Duodenal mucosa (tissue), 2 donors: Measurements from ENCODE around the gene CYBRD1.
"Not testable (repeated sequence)": the region's sequence is repeated elsewhere in the genome, so short reads cannot be mapped to it uniquely, and the experiment has no call there.

Experiments
- H3K27ac ChIP-seq: one replicate; pipeline ENCODE4 v1.7.0; 2013; ENCODE audit warnings: low read depth, low read length
- H3K27me3 ChIP-seq, 2 donors: one replicate each; pipeline ENCODE4 v1.7.0; 2013; ENCODE audit warnings: low read length in 2 of 2, control low read depth in 1 of 2; ENCODE audit not compliant: insufficient read depth in 2 of 2, control insufficient read depth in 1 of 2
- H3K36me3 ChIP-seq, 2 donors: one replicate each; pipeline ENCODE4 v1.7.0; 2013; ENCODE audit warnings: low read length in 2 of 2, control low read depth in 1 of 2; ENCODE audit not compliant: insufficient read depth in 2 of 2, control insufficient read depth in 1 of 2
- H3K4me1 ChIP-seq, 2 donors: one replicate each; pipeline ENCODE4 v1.7.0; 2013; ENCODE audit warnings: low read length in 2 of 2, control low read depth in 1 of 2; ENCODE audit not compliant: insufficient read depth in 2 of 2, control insufficient read depth in 1 of 2
- H3K4me3 ChIP-seq, 2 donors: one replicate each; pipeline ENCODE4 v1.7.0; 2013; ENCODE audit warnings: low read length in 2 of 2, low read depth in 1 of 2
- H3K9ac ChIP-seq, 2 donors: one replicate each; pipeline ENCODE4 v1.7.0; 2013; ENCODE audit warnings: low read length in 2 of 2, low read depth in 1 of 2
- H3K9me3 ChIP-seq, 2 donors: one replicate each; pipeline ENCODE4 v1.7.0; 2013; ENCODE audit warnings: low read length in 2 of 2, control low read depth in 1 of 2; ENCODE audit not compliant: control insufficient read depth in 1 of 2

The CYBRD1 gene

DNA sequence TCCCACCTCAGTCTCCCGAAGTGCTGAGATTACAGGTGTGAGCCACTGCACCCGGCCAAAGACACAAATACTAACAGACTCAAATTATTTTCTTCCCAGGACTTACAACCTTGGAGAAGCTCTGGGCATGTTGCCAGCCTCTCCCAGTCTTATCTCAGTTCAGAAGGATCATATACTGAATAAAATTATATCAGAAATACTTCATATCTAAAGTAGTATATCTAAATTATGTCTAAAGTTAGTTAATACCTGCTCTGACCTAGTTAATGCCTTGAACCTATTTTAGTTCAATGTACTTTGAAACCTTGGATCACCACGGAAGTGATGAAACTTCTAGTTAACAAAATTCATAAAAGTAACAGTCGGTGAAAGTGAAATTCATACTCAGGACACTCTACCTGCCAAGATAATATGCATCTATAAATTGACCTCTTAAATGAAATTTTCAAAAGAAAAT is 34.4 kb upstream of the CYBRD1 start:
- peaks cover 0 to 5% of the 10 kb centered on the region in 2 donors for H3K36me3 ChIP-seq
- no peaks in the 10 kb centered on the region for H3K9me3 ChIP-seq
- H3K4me1 ChIP-seq = peaks cover 6 to 28% of the 10 kb centered on the region in 2 donors
- no peaks in the 10 kb centered on the region for H3K27me3 ChIP-seq
- H3K27ac ChIP-seq = no peak overlapping the region
- H3K4me3 ChIP-seq = peak overlapping the region in 1 of 2 donors; percentile 9
- H3K9ac ChIP-seq = no peak overlapping the region

- Histone ChIP-seq H3K9me3 (no peaks in the 10 kb centered on the region), H3K4me3 (no peak overlapping the region), H3K27ac (no peak overlapping the region), H3K9ac (no peak overlapping the region), H3K4me1 (peaks cover 6 to 27% of the 10 kb centered on the region in 2 donors), H3K36me3 (no peaks in the 10 kb centered on the region), H3K27me3 (no peaks in the 10 kb centered on the region)
Measured at GRCh38 chr2:171490577-171490976, 31.7 kb upstream of the CYBRD1 start.

GRCh38 chr2:171491292-171491691 is 31.0 kb upstream of the CYBRD1 start:
- H3K27ac ChIP-seq = no peak overlapping the region
- H3K4me1 ChIP-seq = peaks cover 6 to 27% of the 10 kb centered on the region in 2 donors
- no peaks in the 10 kb centered on the region for H3K9me3 ChIP-seq
- no peaks in the 10 kb centered on the region for H3K36me3 ChIP-seq
- H3K9ac ChIP-seq = peak overlapping the region in 1 of 2 donors; percentile 32
- H3K27me3 ChIP-seq = no peaks in the 10 kb centered on the region
- no peak overlapping the region for H3K4me3 ChIP-seq

DNA sequence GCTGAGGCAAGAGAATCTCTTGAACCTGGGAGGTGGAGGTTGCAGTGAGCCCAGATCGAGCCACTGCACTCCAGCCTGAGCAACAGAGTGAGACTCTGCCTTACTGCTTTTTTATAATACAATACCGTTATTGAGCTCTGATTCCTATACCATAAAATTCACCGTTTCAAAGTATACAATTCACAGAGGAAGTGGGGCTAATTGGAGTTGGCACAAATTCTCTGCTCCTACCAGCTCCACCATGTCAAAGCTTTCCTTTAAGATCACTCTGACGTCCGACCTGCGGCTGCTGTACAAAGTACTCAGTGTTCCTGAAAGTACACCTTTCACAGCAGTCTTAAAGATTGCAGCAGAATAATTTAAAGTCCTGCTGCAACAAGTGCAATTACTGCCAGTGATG is 29.6 kb upstream of the CYBRD1 start:
- H3K27ac ChIP-seq = no peak overlapping the region
- peaks cover 6 to 27% of the 10 kb centered on the region in 2 donors for H3K4me1 ChIP-seq

GRCh38 chr2:171497664-171498063 is 24.6 kb upstream of the CYBRD1 start:
- not testable (repeated sequence) for H3K36me3 ChIP-seq, H3K9me3 ChIP-seq, H3K27ac ChIP-seq, H3K4me3 ChIP-seq, H3K9ac ChIP-seq, H3K27me3 ChIP-seq, H3K4me1 ChIP-seq

More for the DNA sequence above, 29.6 kb upstream of the CYBRD1 start:
- no peaks in the 10 kb centered on the region for H3K27me3 ChIP-seq
- no peaks in the 10 kb centered on the region for H3K36me3 ChIP-seq
- no peak overlapping the region for H3K9ac ChIP-seq
- H3K4me3 ChIP-seq = no peak overlapping the region
- peaks cover 0 to 3% of the 10 kb centered on the region in 2 donors for H3K9me3 ChIP-seq

DNA sequence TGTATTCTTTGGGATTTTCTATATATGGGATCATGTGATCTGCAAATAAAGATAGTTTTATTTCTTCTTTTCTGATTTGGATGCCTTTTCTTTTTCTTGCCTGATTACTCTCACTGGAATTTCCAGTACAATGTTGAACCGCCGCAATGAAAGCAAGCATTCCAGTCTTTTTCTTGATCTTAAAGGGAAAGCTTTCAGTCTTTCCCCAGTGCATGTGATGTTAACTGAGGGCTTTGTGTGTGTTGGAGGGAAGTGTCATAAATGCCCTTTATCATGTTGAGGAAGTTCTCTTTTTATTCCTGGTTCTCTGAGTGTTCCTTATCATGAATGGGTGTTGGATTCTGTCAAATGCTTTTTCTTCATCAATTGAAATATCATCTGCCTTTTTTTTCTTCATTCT is 16.9 kb upstream of the CYBRD1 start:
- Histone ChIP-seq H3K4me1 (peaks cover 23 to 24% of the 10 kb centered on the region in 2 donors), H3K9ac (no peak overlapping the region), H3K27ac (no peak overlapping the region), H3K36me3 (no peaks in the 10 kb centered on the region), H3K27me3 (no peaks in the 10 kb centered on the region), H3K9me3 (peaks cover 0 to 3% of the 10 kb centered on the region in 2 donors), H3K4me3 (no peak overlapping the region)

GRCh38 chr2:171509945-171510731 is 12.1 kb upstream of the CYBRD1 start:
- Histone ChIP-seq H3K27ac (no peak overlapping the region), H3K4me1 (peaks cover 30 to 40% of the 10 kb centered on the region in 2 donors), H3K4me3 (peak overlapping the region in 1 of 2 donors; percentile 0), H3K9ac (no peak overlapping the region), H3K36me3 (no peaks in the 10 kb centered on the region), H3K9me3 (no peaks in the 10 kb centered on the region), H3K27me3 (no peaks in the 10 kb centered on the region)

DNA sequence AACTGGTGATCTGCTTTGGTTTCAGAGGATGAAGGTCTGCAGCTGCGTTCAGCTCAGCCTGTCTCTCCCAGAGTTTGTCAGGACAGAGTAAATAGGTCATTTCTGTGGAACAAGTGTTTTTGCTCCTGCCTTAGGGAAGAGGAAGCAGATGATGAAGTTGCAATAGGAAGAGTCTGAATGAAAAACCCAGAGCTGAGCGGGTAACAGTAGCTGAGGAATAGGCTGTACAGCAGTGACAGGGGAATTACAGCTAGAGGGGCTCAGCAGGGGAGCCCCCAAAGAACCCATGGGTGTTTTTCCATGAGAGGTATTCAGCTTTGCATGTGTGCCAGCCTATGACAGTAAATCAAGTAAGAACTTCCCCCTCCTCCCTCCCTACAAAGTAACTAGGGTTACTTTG is 10.3 kb upstream of the CYBRD1 start:
- Histone ChIP-seq H3K36me3 (no peaks in the 10 kb centered on the region), H3K27ac (no peak overlapping the region), H3K4me3 (no peak overlapping the region), H3K9me3 (no peaks in the 10 kb centered on the region), H3K27me3 (no peaks in the 10 kb centered on the region), H3K4me1 (peaks cover 30 to 40% of the 10 kb centered on the region in 2 donors), H3K9ac (no peak overlapping the region)

- H3K9ac ChIP-seq = no peak overlapping the region
- H3K4me3 ChIP-seq = no peak overlapping the region
- no peak overlapping the region for H3K27ac ChIP-seq
- H3K9me3 ChIP-seq = no peaks in the 10 kb centered on the region
- no peaks in the 10 kb centered on the region for H3K27me3 ChIP-seq
- no peaks in the 10 kb centered on the region for H3K36me3 ChIP-seq
- H3K4me1 ChIP-seq = peaks cover 24 to 34% of the 10 kb centered on the region in 2 donors
Measured at GRCh38 chr2:171512683-171513195, 9.5 kb upstream of the CYBRD1 start.

DNA sequence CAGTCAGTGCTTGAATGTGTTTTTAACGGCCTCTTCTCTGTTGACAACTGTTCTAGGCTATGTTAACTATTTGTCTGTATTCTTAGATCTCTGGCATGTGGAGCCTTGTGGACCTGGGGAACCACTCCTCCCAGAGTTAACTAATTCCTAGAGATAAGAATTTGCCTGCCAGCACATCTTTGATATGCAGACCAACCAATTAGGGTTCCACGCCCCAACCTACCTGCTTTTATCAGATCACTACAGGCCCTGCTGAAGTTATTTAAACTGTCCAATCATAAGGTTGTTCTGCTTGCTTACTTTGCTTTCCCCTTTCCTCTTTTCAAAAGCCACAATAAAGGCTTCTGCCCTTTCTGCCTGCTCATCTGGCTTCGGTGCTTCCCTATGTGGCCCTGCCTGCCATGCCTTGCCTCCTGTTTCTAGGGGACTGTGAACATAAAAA is 8.5 kb upstream of the CYBRD1 start:
- no peaks in the 10 kb centered on the region for H3K36me3 ChIP-seq
- no peaks in the 10 kb centered on the region for H3K27me3 ChIP-seq
- H3K4me1 ChIP-seq = peaks cover 20 to 31% of the 10 kb centered on the region in 2 donors
- H3K9ac ChIP-seq = no peak overlapping the region
- no peaks in the 10 kb centered on the region for H3K9me3 ChIP-seq
- no peak overlapping the region for H3K4me3 ChIP-seq
- no peak overlapping the region for H3K27ac ChIP-seq
